T-cell (primary cell): ENCODE measurements around the gene P2RX1. TPM values are rescaled to one million over a fixed set of nuclear protein-coding genes. Genes with fewer than 3 reads are reported as not detected.

ENCODE experiments used
- ATAC-seq, 4 experiments: fragments of 200-7000 bp in 3 of 4; fragments of 150-1000 bp in 1 of 4; cut with Tn5 transposase; replicated peaks in 1 of 4; 1 replicate in 3 of 4; 2 replicates in 1 of 4; pipeline ENCODE4 v1.10.0; 2021; ENCODE audit warnings: moderate library complexity in 3 of 4, mild to moderate bottlenecking in 2 of 4, moderate number of reproducible peaks in 1 of 4
- CTCF ChIA-PET, 2 donors: fragments of 300-600 bp; sonication (Branson Sonifier 250); formaldehyde crosslinking; loops; one replicate each; lab custom pipeline; 2022; ENCODE audit warnings: antibody characterized with exemption in 2 of 2; lab: Charles Lee
- POLR2A ChIA-PET, 2 donors: fragments of 300-600 bp; sonication (Branson Sonifier 250); formaldehyde crosslinking; loops; one replicate each; lab custom pipeline; 2022; ENCODE audit warnings: antibody characterized with exemption in 2 of 2; lab: Charles Lee
- DNase-seq, 35 experiments: peaks; one replicate each; pipeline versions ENCODE4 v3.0.0 to v3.0.0-alpha.2; 2013 to 2023
- H3K27ac ChIP-seq: one replicate; pipeline ENCODE4 v1.5.1; 2013; ENCODE audit warnings: low read length
- H3K27me3 ChIP-seq, 2 experiments: replicated peaks in 1 of 2; 1 replicate in 1 of 2; 2 replicates in 1 of 2; pipeline versions ENCODE4 v1.6.1 to v1.7.0; 2013; ENCODE audit warnings: low read length in 1 of 2, mixed read lengths in 1 of 2; ENCODE audit not compliant: control insufficient read depth in 2 of 2, insufficient read depth in 2 of 2; ENCODE audit errors: extremely low read depth in 1 of 2
- H3K36me3 ChIP-seq, 2 donors: 1 replicate in 1 of 2; 2 replicates in 1 of 2; pipeline versions ENCODE4 v1.6.1 to v1.7.0; 2013; ENCODE audit warnings: low read length in 1 of 2; ENCODE audit not compliant: control insufficient read depth in 2 of 2, insufficient read depth in 1 of 2; ENCODE audit errors: extremely low read depth in 1 of 2
- H3K4me1 ChIP-seq, 2 experiments: 1 replicate in 1 of 2; 2 replicates in 1 of 2; pipeline versions ENCODE4 v1.6.1 to v1.7.0; 2013; ENCODE audit warnings: low read length in 2 of 2, mixed read lengths in 1 of 2; ENCODE audit not compliant: insufficient read depth in 2 of 2, control insufficient read depth in 1 of 2; ENCODE audit errors: extremely low read depth in 1 of 2
- H3K4me3 ChIP-seq, 2 donors: 1 replicate in 1 of 2; 2 replicates in 1 of 2; pipeline versions ENCODE4 v1.5.1 to v1.7.0; 2013; ENCODE audit warnings: mild to moderate bottlenecking in 2 of 2, low read length in 1 of 2, moderate library complexity in 1 of 2; ENCODE audit not compliant: control insufficient read depth in 1 of 2; ENCODE audit errors: extremely low read depth in 1 of 2
- H3K9me3 ChIP-seq: 2 replicates; pipeline ENCODE4 v1.7.0; 2013
- H3K27ac Mint-ChIP-seq, 2 donors: one replicate each; pipeline ENCODE4 v1.8.0; 2020 to 2021; ENCODE audit warnings: mild to moderate bottlenecking in 2 of 2, mixed read lengths in 2 of 2
- H3K27me3 Mint-ChIP-seq, 2 donors: one replicate each; pipeline ENCODE4 v1.8.0; 2021 to 2022; ENCODE audit warnings: mixed read lengths in 2 of 2
- H3K36me3 Mint-ChIP-seq: one replicate; pipeline ENCODE4 v1.8.0; 2021; ENCODE audit warnings: mixed read lengths
- H3K4me1 Mint-ChIP-seq, 3 donors: one replicate each; pipeline ENCODE4 v1.8.0; 2020 to 2022; ENCODE audit warnings: mixed read lengths in 3 of 3, mild to moderate bottlenecking in 1 of 3
- H3K4me3 Mint-ChIP-seq, 3 donors: one replicate each; pipeline ENCODE4 v1.8.0; 2020 to 2022; ENCODE audit warnings: mild to moderate bottlenecking in 3 of 3, mixed read lengths in 3 of 3, moderate library complexity in 3 of 3
- H3K9me3 Mint-ChIP-seq, 3 donors: one replicate each; pipeline ENCODE4 v1.8.0; 2020 to 2022; ENCODE audit warnings: mixed read lengths in 3 of 3
- WGBS: methylation state at CpG from one replicate; pipeline ENCODE4 v1.1.5; 2013; ENCODE audit warnings: missing lambda C conversion rate; ENCODE audit not compliant: insufficient coverage; 5-methylcytosine and 5-hydroxymethylcytosine counted together
- total RNA-seq, 35 experiments: library from RNA in 6 of 35; stranded (reverse) in 6 of 35; fragments of 120-200 nt in 1 of 35; gene quantifications; one replicate each; pipeline versions ENCODE4 v1.2.1 to v1.2.4 and lab custom pipeline; 2013 to 2026

The P2RX1 gene
- total RNA-seq, 5 donors from 2014 or later (not counting 1 experiment from before 2014, with no cell fraction given): 0.95 to 3.3 (median 1.2) TPM

GRCh38 chr17:3957735-3958599 lies 41.7 kb upstream of the P2RX1 start:
- Mint-ChIP-seq H3K36me3 (peaks cover 12% of the 10 kb centered on the region), H3K9me3 (no peaks in the 10 kb centered on the region), H3K4me3 (peak overlapping the region in 1 of 3 donors; percentile 12), H3K27ac (peak overlapping the region; percentile 61 to 77), H3K27me3 (no peaks in the 10 kb centered on the region), H3K4me1 (peaks cover 66 to 71% (median 67%) of the 10 kb centered on the region in 3 donors)
- Histone ChIP-seq H3K36me3 (peaks cover 4 to 58% of the 10 kb centered on the region in 2 donors), H3K9me3 (no peaks in the 10 kb centered on the region), H3K4me3 (no peak overlapping the region), H3K4me1 (peaks cover 33 to 84% of the 10 kb centered on the region in 2 experiments), H3K27me3 (no peaks in the 10 kb centered on the region), H3K27ac (no peak overlapping the region)
- POLR2A ChIA-PET: no interaction called here
- DNase-seq (no peak), ATAC-seq (no peak)
- CTCF ChIA-PET: no interaction called here
- 96% methylated on average over 14 of the region's 18 CpGs for WGBS

GRCh38 chr17:3956983-3957382 lies 40.7 kb upstream of the P2RX1 start:
- Histone ChIP-seq H3K27ac (no peak overlapping the region), H3K4me1 (peaks cover 24 to 74% of the 10 kb centered on the region in 2 experiments), H3K36me3 (peaks cover 3 to 63% of the 10 kb centered on the region in 2 donors), H3K27me3 (no peaks in the 10 kb centered on the region), H3K9me3 (no peaks in the 10 kb centered on the region), H3K4me3 (no peak overlapping the region)
- no peaks in the 10 kb centered on the region for H3K9me3 Mint-ChIP-seq
- H3K36me3 Mint-ChIP-seq: peaks cover 12% of the 10 kb centered on the region
- ChIA-PET POLR2A (no interaction called here), CTCF (interaction anchor here in 1 of 2 donors (1.1 kb wide), 1 partner anchor 43 kb away, joined by 3 read pairs; no protein-coding TSS in a partner anchor)
- H3K27me3 Mint-ChIP-seq: no peaks in the 10 kb centered on the region
- peaks cover 56 to 61% (median 57%) of the 10 kb centered on the region in 3 donors for H3K4me1 Mint-ChIP-seq
- H3K27ac Mint-ChIP-seq: peak overlapping the region; percentile 77
- 87% methylated on average over 11 of the region's 12 CpGs for WGBS
- DNase-seq (no peak), ATAC-seq (no peak)
- peak overlapping the region in 1 of 3 donors; percentile 12 for H3K4me3 Mint-ChIP-seq

GRCh38 chr17:3956327-3956957 lies 40.2 kb upstream of the P2RX1 start:
- DNase-seq (no peak), ATAC-seq (peak in 1 of 4 experiments; percentile 21)
- WGBS: 63% methylated on average over 6 of the region's 15 CpGs
- Mint-ChIP-seq H3K27me3 (no peaks in the 10 kb centered on the region), H3K4me3 (peak overlapping the region in 1 of 3 donors; percentile 12), H3K4me1 (peaks cover 51 to 56% (median 51%) of the 10 kb centered on the region in 3 donors), H3K36me3 (peaks cover 12% of the 10 kb centered on the region), H3K27ac (peak overlapping the region; percentile 77), H3K9me3 (no peaks in the 10 kb centered on the region)
- Histone ChIP-seq H3K27ac (no peak overlapping the region), H3K4me3 (no peak overlapping the region), H3K36me3 (peaks cover 3 to 68% of the 10 kb centered on the region in 2 donors), H3K27me3 (no peaks in the 10 kb centered on the region), H3K9me3 (no peaks in the 10 kb centered on the region), H3K4me1 (peaks cover 20 to 69% of the 10 kb centered on the region in 2 experiments)
- ChIA-PET CTCF (interaction anchor here in 1 of 2 donors (1.1 kb wide), 1 partner anchor 42 kb away, joined by 3 read pairs; no protein-coding TSS in a partner anchor), POLR2A (interaction anchor here in 1 of 2 donors (0.6 kb wide), 1 partner anchor 8 kb away, joined by 3 read pairs; no protein-coding TSS in a partner anchor)

- Histone ChIP-seq H3K27ac (no peak overlapping the region), H3K27me3 (no peaks in the 10 kb centered on the region), H3K36me3 (peaks cover 6 to 70% of the 10 kb centered on the region in 2 donors), H3K4me3 (no peak overlapping the region), H3K9me3 (no peaks in the 10 kb centered on the region), H3K4me1 (peaks cover 15 to 61% of the 10 kb centered on the region in 2 experiments)
- 100% methylated on average over 3 of the region's 10 CpGs for WGBS
- ATAC-seq (no peak), DNase-seq (no peak)
- Mint-ChIP-seq H3K4me3 (no peak overlapping the region), H3K9me3 (no peaks in the 10 kb centered on the region), H3K36me3 (peaks cover 12% of the 10 kb centered on the region), H3K4me1 (peaks cover 43 to 47% (median 45%) of the 10 kb centered on the region in 3 donors), H3K27ac (peak overlapping the region in 1 of 2 donors; percentile 28), H3K27me3 (no peaks in the 10 kb centered on the region)
- POLR2A ChIA-PET: interaction anchor here in 1 of 2 donors (0.6 kb wide), 1 partner anchor 95 kb away, joined by 3 read pairs; no protein-coding TSS in a partner anchor
- CTCF ChIA-PET: no interaction called here
These were observed 39.4 kb upstream of the P2RX1 start for GRCh38 chr17:3955673-3955988.

GRCh38 chr17:3954976-3955672 lies 38.9 kb upstream of the P2RX1 start:
- Mint-ChIP-seq H3K27ac (peak overlapping the region in 1 of 2 donors; percentile 28), H3K4me3 (no peak overlapping the region), H3K36me3 (peaks cover 12% of the 10 kb centered on the region), H3K4me1 (peaks cover 38 to 42% (median 40%) of the 10 kb centered on the region in 3 donors), H3K27me3 (no peaks in the 10 kb centered on the region), H3K9me3 (no peaks in the 10 kb centered on the region)
- Histone ChIP-seq H3K9me3 (no peaks in the 10 kb centered on the region), H3K27ac (no peak overlapping the region), H3K36me3 (peaks cover 11 to 70% of the 10 kb centered on the region in 2 donors), H3K4me3 (no peak overlapping the region), H3K4me1 (peaks cover 10 to 56% of the 10 kb centered on the region in 2 experiments), H3K27me3 (no peaks in the 10 kb centered on the region)
- DNase-seq: no peak
- WGBS: 84% methylated on average over 15 of the region's 18 CpGs
- no peak for ATAC-seq
- ChIA-PET CTCF (no interaction called here), POLR2A (interaction anchor here in 1 of 2 donors (0.6 kb wide), 1 partner anchor 96 kb away, joined by 3 read pairs; no protein-coding TSS in a partner anchor)

- CTCF ChIA-PET: no interaction called here
- H3K9me3 ChIP-seq: no peaks in the 10 kb centered on the region
- no peak overlapping the region for H3K27ac Mint-ChIP-seq
- H3K4me3 ChIP-seq: no peak overlapping the region
- 94% methylated on average over 7 of the region's 10 CpGs for WGBS
- H3K36me3 Mint-ChIP-seq: peaks cover 20% of the 10 kb centered on the region
- no peaks in the 10 kb centered on the region for H3K27me3 Mint-ChIP-seq
- peaks cover 28 to 32% (median 29%) of the 10 kb centered on the region in 3 donors for H3K4me1 Mint-ChIP-seq
- POLR2A ChIA-PET: no interaction called here
- no peak overlapping the region for H3K4me3 Mint-ChIP-seq
- no peaks in the 10 kb centered on the region for H3K27me3 ChIP-seq
- ATAC-seq (no peak), DNase-seq (no peak)
- H3K4me1 ChIP-seq: peaks cover under 1 to 45% of the 10 kb centered on the region in 2 experiments
- peaks cover 12 to 72% of the 10 kb centered on the region in 2 donors for H3K36me3 ChIP-seq
- H3K9me3 Mint-ChIP-seq: no peaks in the 10 kb centered on the region
- H3K27ac ChIP-seq: no peak overlapping the region
These were observed 37.8 kb upstream of the P2RX1 start for GRCh38 chr17:3954086-3954485.
